HG02970 (cell line): ENCODE data around the gene LIG3.
"Not testable (repeated sequence)": the region's sequence is repeated elsewhere in the genome, so short reads cannot be mapped to it uniquely, and the experiment has no call there.

Experiments used
- ATAC-seq: cut with Tn5 transposase; IDR thresholded peaks from one replicate; pipeline ENCODE4 v1.9.1; 2021; ENCODE audit warnings: mild to moderate bottlenecking, moderate library complexity, moderate number of reproducible peaks; ENCODE audit not compliant: unreplicated experiment, low FRiP score

LIG3 gene

GRCh38 chr17:35030780-35031179 is 50.5 kb downstream of the LIG3 start:
- no peak for ATAC-seq

GRCh38 chr17:35038453-35038852 is 58.1 kb downstream of the LIG3 start:
- no peak for ATAC-seq

- ATAC-seq: no peak
These were observed 61.1 kb downstream of the LIG3 start for GRCh38 chr17:35041390-35041789.

GRCh38 chr17:35044181-35044580 is 63.9 kb downstream of the LIG3 start:
- no peak for ATAC-seq

GRCh38 chr17:35045458-35045979 is 65.2 kb downstream of the LIG3 start:
- not testable (repeated sequence) for ATAC-seq

GRCh38 chr17:35046245-35046644 is 65.9 kb downstream of the LIG3 start:
- ATAC-seq: no peak

- no peak for ATAC-seq
These were observed 66.5 kb downstream of the LIG3 start for GRCh38 chr17:35046740-35047283.

GRCh38 chr17:35048685-35049379 is 68.5 kb downstream of the LIG3 start:
- ATAC-seq: no peak

- no peak for ATAC-seq
These were observed 69.9 kb downstream of the LIG3 start for GRCh38 chr17:35050170-35050569.

GRCh38 chr17:35051183-35051578 is 70.9 kb downstream of the LIG3 start:
- ATAC-seq: no peak

GRCh38 chr17:35051579-35052240 is 71.4 kb downstream of the LIG3 start:
- ATAC-seq: no peak

GRCh38 chr17:35052241-35052610 is 71.9 kb downstream of the LIG3 start:
- no peak for ATAC-seq

GRCh38 chr17:35052780-35053179 is 72.5 kb downstream of the LIG3 start:
- ATAC-seq: no peak

- no peak for ATAC-seq
These were observed 72.9 kb downstream of the LIG3 start for GRCh38 chr17:35053204-35053603.

GRCh38 chr17:35056013-35056412 is 75.7 kb downstream of the LIG3 start:
- no peak for ATAC-seq

GRCh38 chr17:35057332-35057915 is 77.1 kb downstream of the LIG3 start:
- no peak for ATAC-seq
